Measurements from ENCODE around the gene CLPSL2. TPM values are rescaled to one million over a fixed set of nuclear protein-coding genes. Genes with fewer than 3 reads are reported as not detected.

Gene CLPSL2
- total and polyA plus RNA-seq, 11 donors, result not detected

DNA sequence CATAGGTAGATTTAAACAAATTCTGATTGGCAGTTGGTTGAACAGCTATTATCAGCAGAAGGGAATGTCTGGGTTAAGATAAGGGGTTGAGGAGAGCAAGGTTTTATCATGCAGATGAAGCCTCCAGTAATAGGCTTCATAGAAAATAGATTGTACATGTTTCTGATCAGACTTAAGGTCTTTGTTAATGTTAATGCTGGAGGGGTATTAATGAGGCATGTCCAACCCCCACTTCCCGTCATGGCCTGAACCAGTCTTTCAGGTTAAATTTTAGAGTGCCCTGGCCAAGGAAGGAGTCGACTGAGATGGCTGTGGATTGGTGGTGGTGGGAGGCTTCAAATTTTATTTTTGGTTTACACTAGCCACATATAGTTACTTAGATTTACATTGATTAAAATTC lies 7.8 kb downstream of the CLPSL2 start:
- 62 to 80% (median 71%) methylated on average over 2 of the region's 2 CpGs for WGBS, 4 donors
- ATAC-seq, result no peak
- intact Hi-C loops (cut with DNase I), result no loop called here
- no peak overlapping the region for H3K4me3 ChIP-seq
- H3K4me1 ChIP-seq, result peaks cover 0 to 4% (median 0%) of the 10 kb centered on the region in 12 donors
- no peak overlapping the region for H3K27ac ChIP-seq
- DNase-seq, result no peak
- H3K36me3 ChIP-seq, result no peaks in the 10 kb centered on the region
- no peak for TF ChIP-seq POLR2A (IDR thresholded peaks at IDR 0.05)
- TF ChIP-seq, protein P1, sequence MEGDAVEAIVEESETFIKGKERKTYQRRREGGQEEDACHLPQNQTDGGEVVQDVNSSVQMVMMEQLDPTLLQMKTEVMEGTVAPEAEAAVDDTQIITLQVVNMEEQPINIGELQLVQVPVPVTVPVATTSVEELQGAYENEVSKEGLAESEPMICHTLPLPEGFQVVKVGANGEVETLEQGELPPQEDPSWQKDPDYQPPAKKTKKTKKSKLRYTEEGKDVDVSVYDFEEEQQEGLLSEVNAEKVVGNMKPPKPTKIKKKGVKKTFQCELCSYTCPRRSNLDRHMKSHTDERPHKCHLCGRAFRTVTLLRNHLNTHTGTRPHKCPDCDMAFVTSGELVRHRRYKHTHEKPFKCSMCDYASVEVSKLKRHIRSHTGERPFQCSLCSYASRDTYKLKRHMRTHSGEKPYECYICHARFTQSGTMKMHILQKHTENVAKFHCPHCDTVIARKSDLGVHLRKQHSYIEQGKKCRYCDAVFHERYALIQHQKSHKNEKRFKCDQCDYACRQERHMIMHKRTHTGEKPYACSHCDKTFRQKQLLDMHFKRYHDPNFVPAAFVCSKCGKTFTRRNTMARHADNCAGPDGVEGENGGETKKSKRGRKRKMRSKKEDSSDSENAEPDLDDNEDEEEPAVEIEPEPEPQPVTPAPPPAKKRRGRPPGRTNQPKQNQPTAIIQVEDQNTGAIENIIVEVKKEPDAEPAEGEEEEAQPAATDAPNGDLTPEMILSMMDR (IDR thresholded peaks at IDR 0.05), result no peak
- no peaks in the 10 kb centered on the region for H3K9me3 ChIP-seq
- H3K27me3 ChIP-seq, result peaks cover 10 to 63% (median 26%) of the 10 kb centered on the region in 9 donors

DNA sequence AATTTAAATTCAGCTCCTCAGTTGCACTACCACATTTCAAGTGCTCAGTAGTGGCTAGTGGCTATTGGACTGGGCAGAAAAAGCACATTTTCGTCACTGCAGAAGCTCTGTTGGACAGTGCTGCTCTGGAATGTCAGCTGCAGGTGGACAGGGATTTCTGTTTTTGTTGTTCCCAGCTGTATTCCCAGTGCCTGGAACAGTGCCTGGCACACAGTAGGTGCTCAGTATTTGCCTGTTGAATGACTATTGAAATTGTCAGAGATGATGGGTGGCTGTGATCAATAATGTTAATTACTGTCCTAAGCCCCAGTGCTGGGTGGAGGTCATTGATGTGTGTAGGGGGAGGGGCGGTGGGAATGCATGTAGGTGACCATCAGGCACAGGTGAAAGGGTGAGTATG lies 9.9 kb downstream of the CLPSL2 start:
- TF ChIP-seq POLR2A (IDR thresholded peaks at IDR 0.05), result no peak
- TF ChIP-seq, protein P1 (IDR thresholded peaks at IDR 0.05), result no peak
- no peak for DNase-seq
- Histone ChIP-seq H3K36me3 (no peaks in the 10 kb centered on the region), H3K27me3 (peaks cover 10 to 65% (median 32%) of the 10 kb centered on the region in 9 donors), H3K27ac (no peak overlapping the region), H3K9me3 (no peaks in the 10 kb centered on the region), H3K4me3 (no peak overlapping the region), H3K4me1 (peaks cover 0 to 4% (median 0%) of the 10 kb centered on the region in 12 donors)
- ATAC-seq, result no peak
- intact Hi-C loops (cut with DNase I), result no loop called here
- WGBS, 4 donors, result 57 to 76% (median 69%) methylated on average over 2 of the region's 2 CpGs

DNA sequence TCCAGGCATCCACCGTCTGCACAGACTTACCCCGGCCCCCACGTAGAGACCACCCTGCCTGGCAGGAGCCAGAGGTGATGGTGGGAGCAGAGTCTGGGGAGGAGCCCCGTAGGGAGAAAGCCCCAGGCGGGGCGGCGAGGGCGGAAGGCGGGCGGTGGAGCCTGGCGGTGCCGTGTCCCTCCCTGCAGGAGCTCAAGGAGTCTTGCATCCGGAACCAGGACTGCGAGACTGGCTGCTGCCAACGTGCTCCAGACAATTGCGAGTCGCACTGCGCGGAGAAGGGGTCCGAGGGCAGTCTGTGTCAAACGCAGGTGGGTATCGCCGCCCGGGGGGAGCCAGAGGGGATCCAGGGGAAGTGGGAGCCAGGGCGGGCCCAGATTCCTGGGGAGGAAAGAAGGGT lies 10.4 kb downstream of the CLPSL2 start:
- intact Hi-C loops (cut with DNase I), result loop anchor here in 2 of 10 donors (1.0 kb wide), 2 partner anchors 10 to 11 kb away; partner anchors contain the start of gene CLPS (in 1 of the 2)
- 28 to 50% (median 45%) methylated on average over 20 to 25 of the region's 25 CpGs for WGBS, 4 donors
- H3K36me3 ChIP-seq, result no peaks in the 10 kb centered on the region
- TF ChIP-seq POLR2A (IDR thresholded peaks at IDR 0.05), result no peak
- TF ChIP-seq, protein P1 (IDR thresholded peaks at IDR 0.05), result no peak
- H3K4me1 ChIP-seq, result peaks cover 0 to 4% (median 0%) of the 10 kb centered on the region in 12 donors
- peaks cover 10 to 64% (median 32%) of the 10 kb centered on the region in 9 donors for H3K27me3 ChIP-seq
- ATAC-seq, result peak in 1 of 4 donors; percentile 21
- H3K27ac ChIP-seq, result no peak overlapping the region
- no peaks in the 10 kb centered on the region for H3K9me3 ChIP-seq
- H3K4me3 ChIP-seq, result no peak overlapping the region
- DNase-seq, result no peak

DNA sequence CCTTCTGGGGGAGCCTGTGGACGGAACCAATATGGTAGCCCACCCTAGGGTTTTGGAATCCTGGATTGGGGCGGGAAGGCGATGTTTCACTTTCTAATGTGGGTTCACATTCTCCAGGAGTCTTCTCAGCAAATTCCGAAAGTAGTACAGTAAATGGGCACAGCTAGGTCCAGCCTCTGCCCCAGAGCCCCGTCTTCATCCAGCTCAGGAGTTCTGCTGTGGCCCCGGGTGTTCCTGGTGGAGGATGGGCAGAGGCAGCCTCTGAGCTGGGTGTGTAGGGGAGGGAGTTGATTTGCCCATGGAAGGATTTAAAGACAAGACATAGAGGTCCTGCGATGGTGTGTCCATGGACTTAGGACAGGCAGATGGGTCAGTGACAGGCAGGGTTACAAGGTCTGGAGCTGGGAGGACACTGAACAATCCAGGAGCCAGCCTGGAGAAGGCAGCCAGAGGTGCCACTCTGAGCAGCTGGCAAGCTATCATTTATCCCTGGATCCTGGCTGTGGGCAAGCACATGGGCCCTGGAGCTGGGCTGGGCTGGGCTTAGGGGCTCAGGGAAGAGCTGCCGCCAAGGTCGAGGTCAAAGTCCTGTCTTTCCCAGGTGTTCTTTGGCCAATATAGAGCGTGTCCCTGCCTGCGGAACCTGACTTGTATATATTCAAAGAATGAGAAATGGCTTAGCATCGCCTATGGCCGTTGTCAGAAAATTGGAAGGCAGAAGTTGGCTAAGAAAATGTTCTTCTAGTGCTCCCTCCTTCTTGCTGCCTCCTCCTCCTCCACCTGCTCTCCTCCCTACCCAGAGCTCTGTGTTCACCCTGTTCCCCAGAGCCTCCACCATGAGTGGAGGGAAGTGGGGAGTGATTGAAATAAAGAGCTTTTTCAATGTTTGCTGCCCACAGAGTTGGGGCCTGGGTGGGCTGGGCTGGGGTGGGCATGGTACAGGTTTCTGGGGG lies 11.1 kb downstream of the CLPSL2 start:
- intact Hi-C loops (cut with DNase I), result loop anchor here in 2 of 10 donors (1.0 kb wide), 2 partner anchors 10 to 11 kb away; partner anchors contain the start of gene CLPS (in 1 of the 2)

More for the DNA sequence above, 11.1 kb downstream of the CLPSL2 start:
- WGBS, 4 donors, result 83 to 88% (median 86%) methylated on average over 13 of the region's 13 CpGs
- no peak overlapping the region for H3K27ac ChIP-seq
- peaks cover 0 to 4% (median 0%) of the 10 kb centered on the region in 12 donors for H3K4me1 ChIP-seq
- TF ChIP-seq, protein P1 (IDR thresholded peaks at IDR 0.05), result no peak
- no peak for TF ChIP-seq POLR2A (IDR thresholded peaks at IDR 0.05)
- H3K9me3 ChIP-seq, result no peaks in the 10 kb centered on the region
- no peaks in the 10 kb centered on the region for H3K36me3 ChIP-seq
- H3K27me3 ChIP-seq, result peaks cover 10 to 62% (median 32%) of the 10 kb centered on the region in 9 donors
- ATAC-seq, result peak in 1 of 4 donors; percentile 22
- no peak overlapping the region for H3K4me3 ChIP-seq
- DNase-seq, result no peak

All from heart left ventricle (tissue), 16 donors.